ENCODE data around the gene KCNH4. TPM values are rescaled to one million over a fixed set of nuclear protein-coding genes. Genes with fewer than 3 reads are reported as not detected.
"Not testable (repeated sequence)": the region's sequence is repeated elsewhere in the genome, so short reads cannot be mapped to it uniquely, and the experiment has no call there.

KCNH4 gene
- total RNA-seq, 1 donor from 2014 or later: not detected

DNA sequence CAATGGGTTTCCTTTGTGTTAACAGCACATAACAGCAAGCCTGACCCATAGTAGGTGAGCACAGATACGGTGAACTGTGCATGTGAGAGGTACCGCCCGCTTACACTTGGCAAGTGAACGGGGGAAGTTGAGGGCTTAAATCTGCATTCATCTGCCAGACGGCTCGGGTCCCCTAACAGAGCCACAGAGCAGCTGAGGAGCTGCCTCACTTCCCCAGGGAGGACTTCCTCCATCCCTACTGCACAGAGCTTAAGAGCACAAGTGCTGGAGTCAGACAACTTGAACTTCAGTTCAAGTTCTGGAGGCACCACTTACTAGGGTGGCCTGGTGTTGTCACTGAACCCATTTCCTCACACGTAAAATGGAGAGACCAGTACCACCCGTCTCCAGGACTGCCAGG, 39.6 kb downstream of the KCNH4 start:
- TF ChIP-seq, protein P1, sequence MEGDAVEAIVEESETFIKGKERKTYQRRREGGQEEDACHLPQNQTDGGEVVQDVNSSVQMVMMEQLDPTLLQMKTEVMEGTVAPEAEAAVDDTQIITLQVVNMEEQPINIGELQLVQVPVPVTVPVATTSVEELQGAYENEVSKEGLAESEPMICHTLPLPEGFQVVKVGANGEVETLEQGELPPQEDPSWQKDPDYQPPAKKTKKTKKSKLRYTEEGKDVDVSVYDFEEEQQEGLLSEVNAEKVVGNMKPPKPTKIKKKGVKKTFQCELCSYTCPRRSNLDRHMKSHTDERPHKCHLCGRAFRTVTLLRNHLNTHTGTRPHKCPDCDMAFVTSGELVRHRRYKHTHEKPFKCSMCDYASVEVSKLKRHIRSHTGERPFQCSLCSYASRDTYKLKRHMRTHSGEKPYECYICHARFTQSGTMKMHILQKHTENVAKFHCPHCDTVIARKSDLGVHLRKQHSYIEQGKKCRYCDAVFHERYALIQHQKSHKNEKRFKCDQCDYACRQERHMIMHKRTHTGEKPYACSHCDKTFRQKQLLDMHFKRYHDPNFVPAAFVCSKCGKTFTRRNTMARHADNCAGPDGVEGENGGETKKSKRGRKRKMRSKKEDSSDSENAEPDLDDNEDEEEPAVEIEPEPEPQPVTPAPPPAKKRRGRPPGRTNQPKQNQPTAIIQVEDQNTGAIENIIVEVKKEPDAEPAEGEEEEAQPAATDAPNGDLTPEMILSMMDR (conservative IDR thresholded peaks at IDR 0.05; ENCODE audit: low read depth, low read length): no peak
- no peak overlapping the region for H3K4me3 ChIP-seq (ENCODE audit: low read depth, low read length)
- no peak for DNase-seq (ENCODE audit: low read depth)

DNA sequence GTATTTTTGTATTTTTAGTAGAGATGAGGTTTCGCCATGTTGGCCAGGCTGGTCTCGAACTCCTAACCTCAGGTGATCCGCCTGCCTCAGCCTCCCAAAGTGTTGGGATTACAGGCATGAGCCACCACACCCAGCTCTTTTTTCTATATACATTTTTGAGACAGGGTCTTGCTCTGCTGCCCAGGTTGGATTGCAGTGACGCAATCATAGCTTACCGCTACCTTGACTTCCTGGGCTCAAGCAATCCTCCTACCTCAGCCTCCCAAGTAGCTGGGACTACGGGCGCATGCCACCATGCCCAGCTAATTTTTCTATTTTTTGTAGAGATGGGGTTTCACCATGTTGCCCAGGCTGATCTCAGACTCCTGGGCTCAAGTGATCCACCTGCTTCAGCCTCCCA, 40.3 kb downstream of the KCNH4 start:
- DNase-seq (ENCODE audit: low read depth); H3K4me3 ChIP-seq (ENCODE audit: low read depth, low read length): not testable (repeated sequence)

DNA sequence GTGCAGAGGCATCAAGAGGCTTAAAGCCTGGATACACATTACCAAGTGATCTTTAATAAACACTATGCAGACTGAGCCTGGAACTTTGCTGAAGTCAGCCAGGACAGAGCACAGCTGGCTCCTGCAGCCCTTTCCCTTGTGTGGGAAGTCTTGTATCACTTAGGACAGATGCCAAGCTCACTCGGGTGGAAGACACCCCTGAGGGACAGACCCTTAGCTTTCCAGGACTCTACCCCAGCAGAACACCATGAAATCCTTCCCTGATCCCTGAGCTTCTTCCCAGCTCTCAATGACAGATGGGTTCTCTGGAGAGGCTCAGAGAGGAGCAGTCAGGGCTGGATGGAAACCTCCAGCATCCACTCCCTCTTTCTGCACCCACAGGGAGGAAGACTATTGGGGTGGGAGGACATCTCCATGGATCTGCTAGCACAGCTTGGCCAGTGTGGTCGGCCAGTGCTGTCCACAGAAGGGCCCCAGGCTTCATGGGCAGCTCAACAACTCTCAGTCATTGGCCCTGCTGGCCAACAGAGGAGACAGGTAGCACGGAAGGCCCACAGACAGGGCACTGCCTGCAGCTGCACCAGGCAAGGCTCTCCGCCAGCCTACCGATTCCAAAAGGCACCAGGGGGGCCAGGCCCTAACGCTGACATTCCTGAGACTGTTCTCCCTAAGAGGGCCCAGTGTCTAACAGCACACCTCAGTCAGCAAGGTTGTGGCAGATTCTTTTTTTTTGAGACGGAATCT, 42.0 kb downstream of the KCNH4 start:
- no peak overlapping the region for H3K4me3 ChIP-seq (ENCODE audit: low read depth, low read length)
- TF ChIP-seq, protein P1 (conservative IDR thresholded peaks at IDR 0.05; ENCODE audit: low read depth, low read length): no peak
- DNase-seq (ENCODE audit: low read depth): no peak

DNA sequence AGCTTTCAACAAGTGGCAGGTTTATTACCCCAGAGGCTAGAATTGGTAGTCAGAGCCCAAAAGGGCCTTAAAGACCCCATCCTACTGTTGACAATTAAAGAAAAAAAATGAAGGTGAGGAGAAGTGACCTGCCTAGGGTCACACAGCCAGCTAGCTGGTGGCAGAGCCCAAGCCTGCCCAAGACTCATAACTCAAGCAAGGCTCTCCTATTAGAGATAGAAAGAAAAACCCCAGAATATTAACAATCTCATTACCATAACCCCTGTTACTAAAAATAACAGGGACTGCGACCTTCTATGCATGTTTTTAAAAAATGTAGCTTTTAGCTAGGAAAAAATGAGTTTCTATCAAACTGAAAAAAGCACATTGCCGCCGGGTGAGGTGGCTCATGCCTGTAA, 44.3 kb downstream of the KCNH4 start:
- no peak for DNase-seq (ENCODE audit: low read depth)
- no peak overlapping the region for H3K4me3 ChIP-seq (ENCODE audit: low read depth, low read length)
- TF ChIP-seq, protein P1 (conservative IDR thresholded peaks at IDR 0.05; ENCODE audit: low read depth, low read length): no peak

DNA sequence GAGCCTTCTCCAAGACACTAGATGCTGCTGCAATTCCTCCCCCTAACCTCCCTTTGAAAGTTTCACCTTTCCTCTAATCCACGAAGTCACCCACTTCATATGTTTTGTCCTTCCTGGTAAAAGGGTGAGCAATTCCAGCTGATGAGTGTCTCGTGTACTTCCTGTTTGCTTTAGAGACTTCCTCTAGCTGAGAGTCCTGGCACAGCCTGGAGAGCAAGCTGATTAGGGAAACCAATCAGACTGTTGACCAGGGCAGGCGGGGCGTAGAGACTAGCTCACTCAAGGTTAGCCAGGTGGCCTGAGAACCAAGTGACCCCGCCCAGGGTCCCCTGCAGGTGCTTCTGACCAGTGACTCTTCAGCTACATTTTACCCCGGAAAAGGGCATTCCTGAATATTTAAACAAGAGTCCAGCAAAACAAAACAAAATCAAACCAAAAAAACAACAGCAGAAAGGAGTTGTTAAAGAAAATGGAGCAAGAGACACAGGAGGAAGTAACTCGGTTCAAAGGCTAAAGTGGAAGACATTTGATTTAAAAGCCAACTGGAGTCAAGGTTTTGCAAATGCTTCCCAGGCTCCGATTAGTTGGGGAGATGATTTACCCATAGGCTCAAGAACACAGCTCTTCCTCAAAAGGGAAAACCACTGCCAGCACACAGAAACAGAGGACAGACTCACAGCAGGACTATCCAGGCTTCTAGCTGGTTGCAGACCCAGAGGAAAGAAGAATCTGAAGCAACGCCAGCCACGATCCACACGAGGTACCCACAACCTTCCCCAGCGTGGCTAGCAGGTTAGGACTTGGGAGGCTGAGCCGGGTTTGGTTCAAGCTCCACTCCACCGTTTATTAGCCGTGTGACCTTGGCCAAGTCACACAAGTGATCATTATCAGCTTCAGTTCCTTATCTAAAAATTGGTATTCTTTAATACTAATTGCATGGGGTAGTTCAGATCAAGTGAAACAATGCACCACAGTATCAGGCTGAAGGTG, 45.0 kb downstream of the KCNH4 start:
- DNase-seq (ENCODE audit: low read depth): no peak
- TF ChIP-seq, protein P1 (conservative IDR thresholded peaks at IDR 0.05; ENCODE audit: low read depth, low read length): no peak
- no peak overlapping the region for H3K4me3 ChIP-seq (ENCODE audit: low read depth, low read length)

DNA sequence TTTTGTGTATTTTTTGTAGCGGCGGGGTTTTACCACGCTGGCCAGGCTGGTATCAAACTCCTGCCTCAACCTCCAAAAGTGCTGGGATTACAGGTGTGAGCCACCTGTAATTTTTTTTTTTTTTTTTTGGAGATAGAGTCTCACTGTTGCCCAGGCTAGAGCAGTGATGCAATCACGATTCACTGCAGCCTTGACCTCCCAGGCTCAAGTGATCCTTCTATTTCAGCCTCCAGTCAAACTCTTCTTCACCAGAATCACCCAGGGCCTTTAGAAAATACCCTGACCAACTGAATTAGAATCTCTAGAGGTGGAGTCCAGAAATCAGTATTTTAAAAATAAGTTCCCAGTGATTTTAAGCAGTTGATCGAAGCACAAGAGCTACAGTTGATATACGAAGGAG, 45.8 kb downstream of the KCNH4 start:
- TF ChIP-seq, protein P1 (conservative IDR thresholded peaks at IDR 0.05; ENCODE audit: low read depth, low read length): no peak
- H3K4me3 ChIP-seq (ENCODE audit: low read depth, low read length): no peak overlapping the region
- DNase-seq (ENCODE audit: low read depth): no peak

DNA sequence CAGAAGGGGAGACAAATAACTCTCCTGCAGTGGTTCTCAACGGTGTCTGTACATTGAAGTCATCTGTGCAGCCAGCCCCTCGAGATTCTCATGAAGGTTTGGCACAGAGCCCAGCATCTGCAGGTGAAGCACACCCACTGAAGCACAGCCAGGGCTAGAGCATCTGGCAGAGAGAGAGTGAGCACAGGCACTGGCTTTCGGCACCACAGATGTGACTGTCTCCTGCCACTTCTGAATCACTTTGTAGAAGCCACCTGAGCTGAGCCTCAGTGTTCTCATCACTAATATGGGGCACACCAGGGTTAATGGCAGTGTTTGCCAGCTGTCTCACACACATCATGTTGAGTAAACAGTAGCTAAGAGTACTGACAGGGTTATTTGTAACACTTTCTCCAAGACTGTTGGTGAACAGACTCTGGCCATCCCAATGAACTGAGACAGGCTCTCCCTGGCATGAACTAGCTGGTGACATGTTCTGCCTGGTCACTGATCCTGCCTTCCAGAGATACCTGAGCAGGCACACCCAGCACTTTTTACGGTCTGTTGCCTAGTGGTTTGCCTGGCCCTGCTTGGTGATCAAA, 47.4 kb downstream of the KCNH4 start:
- DNase-seq (ENCODE audit: low read depth): no peak
- H3K4me3 ChIP-seq (ENCODE audit: low read depth, low read length): no peak overlapping the region
- TF ChIP-seq, protein P1 (conservative IDR thresholded peaks at IDR 0.05; ENCODE audit: low read depth, low read length): no peak

Measured in epithelial cell of proximal tubule (primary cell).